IPS-15b (cell line): Measurements from ENCODE around the gene ZNF653.

Source experiments
- H3K27me3 ChIP-seq: one replicate; pipeline ENCODE4 v1.6.1; 2013; ENCODE audit warnings: low read length; ENCODE audit not compliant: control insufficient read depth, insufficient read depth
- H3K36me3 ChIP-seq: one replicate; pipeline ENCODE4 v1.6.1; 2013; ENCODE audit warnings: low read length; ENCODE audit not compliant: control insufficient read depth, insufficient read depth
- H3K4me1 ChIP-seq: one replicate; pipeline ENCODE4 v1.6.1; 2013; ENCODE audit warnings: mild to moderate bottlenecking, low read length; ENCODE audit not compliant: control insufficient read depth, insufficient read depth
- H3K4me3 ChIP-seq: one replicate; pipeline ENCODE4 v1.5.1; 2013; ENCODE audit warnings: low read depth, low read length
- H3K9ac ChIP-seq: one replicate; pipeline ENCODE4 v1.6.1; 2013; ENCODE audit warnings: low read depth, mild to moderate bottlenecking, low read length
- H3K9me3 ChIP-seq: one replicate; pipeline ENCODE4 v1.6.1; 2013; ENCODE audit warnings: mild to moderate bottlenecking, low read length; ENCODE audit not compliant: control insufficient read depth, insufficient read depth

Gene ZNF653

GRCh38 chr19:11507370-11508078 is 1.9 kb upstream of the ZNF653 start:
- Histone ChIP-seq H3K4me3 (no peak overlapping the region), H3K27me3 (no peaks in the 10 kb centered on the region), H3K4me1 (no peaks in the 10 kb centered on the region), H3K36me3 (peaks cover 3% of the 10 kb centered on the region), H3K9me3 (no peaks in the 10 kb centered on the region), H3K9ac (no peak overlapping the region)

GRCh38 chr19:11506967-11507366 is 1.3 kb upstream of the ZNF653 start:
- Histone ChIP-seq H3K9me3 (no peaks in the 10 kb centered on the region), H3K27me3 (no peaks in the 10 kb centered on the region), H3K4me3 (no peak overlapping the region), H3K9ac (no peak overlapping the region), H3K4me1 (no peaks in the 10 kb centered on the region), H3K36me3 (peaks cover 3% of the 10 kb centered on the region)

GRCh38 chr19:11506101-11506555 is 489 bp upstream of the ZNF653 start:
- Histone ChIP-seq H3K27me3 (no peaks in the 10 kb centered on the region), H3K4me3 (peak overlapping the region; percentile 66), H3K9ac (peak overlapping the region; percentile 79), H3K36me3 (peaks cover 3% of the 10 kb centered on the region), H3K4me1 (no peaks in the 10 kb centered on the region), H3K9me3 (no peaks in the 10 kb centered on the region)

GRCh38 chr19:11505032-11505503 is 571 bp downstream of the ZNF653 start:
- Histone ChIP-seq H3K36me3 (peaks cover 3% of the 10 kb centered on the region), H3K9ac (peak overlapping the region; percentile 65), H3K4me3 (peak overlapping the region; percentile 74), H3K9me3 (no peaks in the 10 kb centered on the region), H3K4me1 (no peaks in the 10 kb centered on the region), H3K27me3 (no peaks in the 10 kb centered on the region)

- H3K4me1 ChIP-seq = no peaks in the 10 kb centered on the region
- H3K9ac ChIP-seq = peak overlapping the region; percentile 26
- H3K9me3 ChIP-seq = no peaks in the 10 kb centered on the region
- peaks cover 3% of the 10 kb centered on the region for H3K36me3 ChIP-seq
- H3K27me3 ChIP-seq = no peaks in the 10 kb centered on the region
- peak overlapping the region; percentile 74 for H3K4me3 ChIP-seq
Measured at GRCh38 chr19:11504502-11505031, 1.1 kb downstream of the ZNF653 start.

GRCh38 chr19:11499890-11500420 is 5.7 kb downstream of the ZNF653 start:
- H3K4me3 ChIP-seq = no peak overlapping the region
- H3K9ac ChIP-seq = no peak overlapping the region

GRCh38 chr19:11499220-11499726 is 6.4 kb downstream of the ZNF653 start:
- H3K4me3 ChIP-seq = no peak overlapping the region
- no peaks in the 10 kb centered on the region for H3K4me1 ChIP-seq
- H3K9me3 ChIP-seq = no peaks in the 10 kb centered on the region
- H3K9ac ChIP-seq = no peak overlapping the region
- no peaks in the 10 kb centered on the region for H3K27me3 ChIP-seq
- H3K36me3 ChIP-seq = peaks cover 3% of the 10 kb centered on the region

More at GRCh38 chr19:11499890-11500420, 5.7 kb downstream of the ZNF653 start:
- Histone ChIP-seq H3K9me3 (no peaks in the 10 kb centered on the region), H3K27me3 (no peaks in the 10 kb centered on the region), H3K4me1 (no peaks in the 10 kb centered on the region), H3K36me3 (peaks cover 3% of the 10 kb centered on the region)

GRCh38 chr19:11496391-11497163 is 9.1 kb downstream of the ZNF653 start:
- Histone ChIP-seq H3K9me3 (no peaks in the 10 kb centered on the region), H3K27me3 (no peaks in the 10 kb centered on the region), H3K36me3 (peaks cover 9% of the 10 kb centered on the region), H3K4me3 (no peak overlapping the region), H3K9ac (no peak overlapping the region), H3K4me1 (no peaks in the 10 kb centered on the region)

- peaks cover 9% of the 10 kb centered on the region for H3K36me3 ChIP-seq
- no peaks in the 10 kb centered on the region for H3K4me1 ChIP-seq
- H3K4me3 ChIP-seq = no peak overlapping the region
- H3K27me3 ChIP-seq = no peaks in the 10 kb centered on the region
- H3K9ac ChIP-seq = no peak overlapping the region
- no peaks in the 10 kb centered on the region for H3K9me3 ChIP-seq
Measured at GRCh38 chr19:11495885-11496284, 9.8 kb downstream of the ZNF653 start.

- H3K27me3 ChIP-seq = no peaks in the 10 kb centered on the region
- no peak overlapping the region for H3K9ac ChIP-seq
- H3K36me3 ChIP-seq = peaks cover 9% of the 10 kb centered on the region
- H3K4me3 ChIP-seq = no peak overlapping the region
- H3K9me3 ChIP-seq = no peaks in the 10 kb centered on the region
- H3K4me1 ChIP-seq = no peaks in the 10 kb centered on the region
Measured at GRCh38 chr19:11495481-11495880, 10.2 kb downstream of the ZNF653 start.

- Histone ChIP-seq H3K4me3 (no peak overlapping the region), H3K4me1 (no peaks in the 10 kb centered on the region), H3K27me3 (no peaks in the 10 kb centered on the region), H3K9me3 (no peaks in the 10 kb centered on the region), H3K36me3 (peaks cover 9% of the 10 kb centered on the region), H3K9ac (no peak overlapping the region)
Measured at GRCh38 chr19:11494634-11495285, 10.9 kb downstream of the ZNF653 start.
